Measurements from ENCODE around the gene DYRK2.

DYRK2 gene

DNA sequence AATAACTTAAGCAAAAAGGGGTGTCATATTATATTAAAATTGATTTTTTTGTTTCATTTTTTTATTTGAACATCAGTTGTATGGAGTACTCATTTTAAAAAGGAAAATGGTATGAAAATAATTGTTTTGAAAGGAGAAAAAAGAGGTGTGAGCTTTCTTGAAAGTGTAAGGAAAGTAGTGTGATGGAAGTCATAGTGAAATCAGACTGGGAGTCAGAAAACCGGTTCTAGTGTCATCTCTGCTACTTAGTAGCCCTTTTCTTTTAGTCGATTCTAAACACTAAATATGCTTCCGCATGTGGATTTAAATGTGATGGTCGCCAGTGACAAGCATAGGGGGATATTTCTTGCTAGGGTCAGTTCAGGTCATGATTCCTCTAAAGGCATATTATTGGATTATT is 1.8 kb upstream of the DYRK2 start:
- ATAC-seq, result no peak

DNA sequence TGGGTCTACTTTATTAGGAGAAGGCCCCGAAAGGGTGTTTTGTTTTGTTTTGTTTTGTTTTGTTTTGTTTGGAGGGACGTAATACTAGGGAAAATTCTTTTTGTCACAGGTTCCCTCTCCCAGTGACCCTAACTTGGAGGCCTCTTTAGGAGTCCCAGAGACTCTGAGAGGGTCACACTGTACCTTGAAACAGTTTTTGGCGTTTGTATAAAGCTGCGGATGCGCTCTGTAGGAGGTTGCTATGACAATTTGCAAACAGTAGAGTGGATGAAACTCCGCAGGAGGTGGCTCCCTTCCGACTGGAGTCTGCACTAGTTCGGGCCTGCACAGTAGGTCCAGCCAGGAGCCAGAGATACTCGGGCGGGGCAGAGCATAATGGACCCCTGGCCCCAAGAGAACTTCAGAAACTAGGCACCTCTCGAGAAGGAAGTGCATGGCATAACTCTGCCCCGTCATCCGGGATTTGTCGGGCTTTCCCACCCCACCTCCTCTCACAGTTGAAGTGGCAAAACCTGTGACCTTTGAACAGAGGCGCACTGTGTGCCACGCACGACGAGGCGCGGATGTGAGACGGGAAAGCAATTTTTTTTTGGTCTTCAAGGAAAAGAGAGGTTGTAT is 1.3 kb upstream of the DYRK2 start:
- no peak for ATAC-seq

DNA sequence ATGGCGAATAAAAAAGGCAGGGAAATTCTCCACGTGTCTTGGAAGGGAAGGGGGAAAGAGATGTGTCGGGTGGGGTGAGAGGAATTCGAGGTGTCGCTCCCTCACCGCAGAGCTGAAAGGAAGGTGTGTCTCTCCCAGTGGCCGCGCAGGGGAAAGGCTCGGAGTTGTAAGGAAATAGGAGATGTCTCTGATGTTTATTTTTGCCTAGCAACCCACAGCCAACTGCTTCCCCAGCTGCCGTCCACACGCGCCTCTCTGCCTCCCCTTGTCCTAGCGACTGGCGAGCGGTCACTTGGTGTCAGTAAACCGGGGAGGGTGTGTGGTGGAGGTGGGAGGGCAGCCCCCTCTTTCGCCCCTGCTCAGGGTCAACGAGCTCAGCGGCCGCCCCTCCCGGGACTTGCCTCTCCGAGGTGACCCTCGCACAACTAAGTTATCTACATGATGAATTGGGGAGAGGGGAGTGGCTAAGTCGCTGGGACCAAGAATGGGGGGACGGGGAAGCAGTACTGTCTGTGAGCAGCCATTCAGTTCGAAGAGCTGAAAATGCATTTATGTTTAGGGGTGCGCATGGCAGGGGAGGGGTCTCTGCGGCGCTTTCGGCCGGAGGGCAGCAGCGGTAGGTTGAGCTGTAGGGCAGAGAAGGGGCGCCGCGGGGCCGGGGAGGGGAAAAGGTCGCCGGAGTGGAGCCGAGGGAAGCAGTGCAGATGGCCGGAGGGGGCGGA is 585 bp upstream of the DYRK2 start:
- no peak for ATAC-seq

DNA sequence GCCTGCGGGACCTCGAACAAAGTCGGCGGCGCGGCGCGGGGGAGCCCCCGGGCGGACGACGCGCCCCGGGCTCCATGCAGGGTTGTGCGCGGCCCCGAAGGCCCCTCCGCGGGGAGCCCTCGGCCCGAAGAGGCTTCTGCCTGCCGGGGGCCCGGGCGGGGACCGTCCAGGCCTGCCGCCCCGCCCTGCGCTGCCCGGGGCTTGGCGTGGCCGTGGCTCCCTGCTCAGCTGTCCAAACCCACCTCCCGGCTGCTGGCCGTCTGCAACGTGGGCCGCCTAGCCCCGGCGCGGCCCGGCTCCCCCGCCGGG is 670 bp downstream of the DYRK2 start:
- peak; percentile 24 to 25 for ATAC-seq

DNA sequence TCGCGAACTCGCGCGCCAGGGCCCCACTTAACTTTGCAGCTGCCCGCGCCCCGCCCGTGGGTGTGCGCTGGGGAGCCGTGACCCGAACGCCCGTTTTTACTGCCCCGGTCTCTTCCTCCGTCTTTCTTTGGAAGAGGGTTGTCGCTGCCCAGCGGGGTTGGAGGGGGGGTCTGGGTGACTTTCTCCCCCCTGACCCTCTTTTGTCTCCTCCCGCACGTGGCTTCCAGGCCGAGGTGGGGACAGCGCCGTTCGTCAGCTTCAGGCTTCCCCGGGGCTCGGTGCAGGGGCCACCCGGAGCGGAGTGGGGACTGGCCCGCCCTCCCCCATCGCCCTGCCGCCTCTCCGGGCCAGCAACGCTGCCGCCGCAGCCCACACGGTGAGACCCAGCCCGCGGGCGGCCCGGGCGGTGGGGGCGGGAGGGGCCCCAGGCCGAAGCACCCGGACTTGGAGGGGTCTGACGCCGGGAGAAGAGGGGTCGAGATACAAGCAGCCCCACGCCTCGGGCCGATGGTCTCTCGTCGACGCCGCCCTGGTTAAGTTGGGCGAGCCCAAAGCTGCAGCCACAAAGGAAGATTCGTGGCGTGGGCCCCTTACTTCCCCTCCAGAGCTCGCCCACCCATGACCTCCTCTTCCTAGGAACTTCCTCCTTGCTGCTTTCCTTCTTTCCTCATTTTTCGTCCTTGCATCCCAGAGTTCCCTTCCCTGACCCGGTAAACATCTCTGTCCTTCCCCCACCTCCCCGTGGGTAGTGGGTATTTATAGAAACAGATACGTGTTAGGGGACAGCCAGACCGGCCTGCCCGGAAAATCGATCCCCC is 1.2 kb downstream of the DYRK2 start:
- peak; percentile 25 to 30 for ATAC-seq

DNA sequence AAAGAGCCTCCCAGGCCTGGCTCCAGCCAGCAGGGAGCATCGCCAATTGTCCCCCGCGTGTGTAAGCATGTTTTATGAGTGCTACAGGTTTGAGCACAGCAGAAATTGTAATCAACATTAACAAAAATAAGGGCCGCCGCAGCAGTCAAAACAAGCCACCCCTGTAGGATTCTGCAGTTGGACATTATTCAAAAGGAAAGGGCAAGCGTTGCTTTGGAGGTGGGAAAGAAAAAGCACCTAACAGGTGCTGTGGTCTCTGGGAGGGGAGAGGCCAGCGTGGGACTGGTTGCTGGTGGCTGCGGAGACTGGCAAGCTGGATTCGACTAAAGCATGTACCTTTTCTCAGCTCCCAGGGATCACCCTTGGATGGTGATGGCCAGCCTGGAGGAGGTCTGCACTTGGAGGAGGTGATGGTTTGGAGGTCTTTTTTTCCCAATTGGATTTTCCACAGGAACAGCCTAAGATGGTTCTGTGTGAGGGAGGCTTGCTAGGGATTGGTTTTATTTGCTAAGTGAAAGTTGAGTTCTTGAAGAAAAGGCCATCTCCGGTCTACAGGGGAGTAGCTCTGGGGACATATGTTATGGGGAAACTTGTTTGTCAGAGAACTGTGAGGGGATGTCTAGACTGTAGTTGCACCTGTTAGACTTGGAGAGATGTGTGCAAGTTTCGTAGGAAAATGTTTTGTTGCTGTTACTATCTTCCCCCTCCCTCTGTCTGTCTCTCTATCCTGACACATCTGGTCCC is 2.0 kb downstream of the DYRK2 start:
- ATAC-seq, result peak in 1 of 2 donors; percentile 9

DNA sequence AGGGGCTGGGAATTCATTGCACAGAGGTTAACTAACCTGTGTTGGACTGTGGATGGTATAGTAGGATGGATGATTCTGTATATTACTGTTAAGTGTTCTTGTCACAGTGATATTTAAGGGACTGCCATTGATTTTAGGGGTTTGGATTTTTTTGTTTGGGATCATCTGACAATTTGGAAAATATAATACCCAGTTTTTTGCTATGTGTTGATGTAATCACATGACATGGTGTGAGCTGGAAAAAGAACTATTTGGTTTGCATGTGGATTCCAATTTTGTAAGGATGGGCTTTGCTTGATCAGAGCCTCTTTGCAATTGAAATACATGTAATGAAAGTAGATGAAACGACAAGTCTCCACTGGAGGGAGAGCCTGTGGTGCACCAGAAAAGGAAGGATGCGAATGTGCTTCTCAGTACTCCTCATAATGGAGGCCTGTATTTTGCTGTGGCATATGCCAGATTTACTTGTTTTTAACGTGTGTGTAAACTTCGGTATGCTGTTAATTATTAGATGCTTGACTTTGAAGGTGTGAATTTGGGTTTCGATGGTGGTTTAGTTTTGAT is 2.7 kb downstream of the DYRK2 start:
- no peak for ATAC-seq

DNA sequence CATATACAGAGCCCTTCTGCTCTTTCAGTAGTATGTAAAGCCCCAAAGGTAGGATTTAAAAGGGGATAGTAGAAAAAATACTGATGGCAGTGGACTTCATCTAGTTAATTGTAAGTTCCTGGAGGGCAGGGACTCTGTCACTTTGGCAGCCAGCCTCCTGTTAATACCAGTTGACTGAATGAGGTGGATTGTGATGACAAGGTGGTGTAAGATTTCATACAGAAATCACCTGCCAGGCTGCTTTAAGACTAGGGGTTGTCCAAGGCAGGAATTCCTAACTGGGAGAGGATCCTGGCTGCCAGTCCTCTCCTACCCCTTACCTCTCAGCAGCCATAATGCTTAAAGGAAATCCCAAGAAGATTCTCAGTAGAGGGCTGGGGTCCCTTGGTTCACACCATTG is 7.3 kb downstream of the DYRK2 start:
- ATAC-seq, result no peak

DNA sequence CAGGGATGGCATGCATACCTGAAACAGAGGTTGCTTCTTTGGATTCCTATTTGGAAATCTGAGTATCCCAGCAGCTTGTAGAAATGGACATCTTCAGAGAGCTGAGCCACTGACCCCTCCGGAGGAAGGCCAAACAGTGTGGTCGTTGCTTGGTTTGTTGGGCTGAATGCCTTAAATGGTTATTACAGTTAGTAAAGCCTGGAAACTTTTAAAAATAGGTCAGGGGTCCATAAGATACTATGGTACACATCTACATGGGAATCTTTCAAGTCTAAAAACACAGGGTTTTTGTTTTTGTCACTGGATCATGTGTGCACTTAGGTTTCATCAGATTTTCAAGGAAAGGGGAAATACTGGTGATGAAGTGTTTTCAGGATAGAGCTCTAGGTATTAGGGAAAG is 7.7 kb downstream of the DYRK2 start:
- no peak for ATAC-seq

DNA sequence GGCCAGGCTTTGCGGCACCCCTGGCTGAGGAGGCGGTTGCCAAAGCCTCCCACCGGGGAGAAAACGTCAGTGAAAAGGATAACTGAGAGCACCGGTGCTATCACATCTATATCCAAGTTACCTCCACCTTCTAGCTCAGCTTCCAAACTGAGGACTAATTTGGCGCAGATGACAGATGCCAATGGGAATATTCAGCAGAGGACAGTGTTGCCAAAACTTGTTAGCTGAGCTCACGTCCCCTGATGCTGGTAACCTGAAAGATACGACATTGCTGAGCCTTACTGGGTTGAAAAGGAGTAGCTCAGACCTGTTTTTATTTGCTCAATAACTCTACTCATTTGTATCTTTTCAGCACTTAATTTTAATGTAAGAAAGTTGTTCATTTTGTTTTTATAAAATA is 9.9 kb downstream of the DYRK2 start:
- no peak for ATAC-seq

DNA sequence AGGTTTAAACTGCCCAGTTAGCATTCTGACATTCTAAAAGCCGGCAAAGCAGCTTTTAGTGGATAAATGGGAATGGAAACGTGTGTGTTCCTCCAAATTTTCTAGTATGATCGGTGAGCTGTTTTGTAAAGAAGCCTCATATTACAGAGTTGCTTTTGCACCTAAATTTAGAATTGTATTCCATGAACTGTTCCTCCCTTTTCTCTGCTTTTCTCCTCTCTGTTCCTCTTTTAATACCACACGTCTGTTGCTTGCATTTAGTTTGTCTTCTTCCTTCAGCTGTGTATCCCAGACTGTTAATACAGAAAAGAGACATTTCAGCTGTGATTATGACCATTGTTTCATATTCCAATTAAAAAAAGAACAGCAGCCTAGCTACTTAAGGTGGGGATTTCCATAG is 10.7 kb downstream of the DYRK2 start:
- no peak for ATAC-seq

DNA sequence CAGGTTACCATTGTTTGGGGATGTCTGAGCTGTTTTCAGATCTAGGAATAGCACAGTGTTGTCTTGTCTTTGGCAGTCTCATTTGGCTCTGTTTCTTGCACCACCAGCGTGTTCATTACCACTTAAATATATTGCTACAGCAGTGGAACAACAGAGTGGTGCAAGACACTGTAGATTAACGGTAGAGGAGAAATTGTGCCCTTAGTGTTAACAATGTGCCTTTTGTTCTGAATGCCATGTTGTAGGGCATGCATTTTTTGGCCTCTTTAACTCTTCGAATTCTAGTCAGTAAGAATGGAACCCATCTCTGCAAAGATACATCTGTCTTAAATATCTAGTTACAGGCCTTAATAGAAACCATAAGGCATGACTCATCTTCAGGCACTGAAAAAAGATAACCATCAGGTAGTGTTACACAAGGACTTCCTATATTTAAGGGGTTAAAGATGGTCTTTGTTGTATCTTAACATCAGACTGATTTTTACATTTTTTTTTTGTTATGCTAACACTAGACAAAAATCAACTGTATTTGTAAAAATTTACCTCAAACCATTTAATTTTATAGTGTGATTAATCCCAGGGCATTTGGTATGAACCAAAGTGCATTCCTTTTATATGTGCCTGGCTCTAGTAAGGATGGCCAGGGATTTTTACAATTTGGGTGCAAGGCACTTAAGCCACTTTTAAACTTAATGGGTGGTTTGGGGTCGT is 12.9 kb downstream of the DYRK2 start:
- peak in 1 of 2 donors; percentile 35 for ATAC-seq

DNA sequence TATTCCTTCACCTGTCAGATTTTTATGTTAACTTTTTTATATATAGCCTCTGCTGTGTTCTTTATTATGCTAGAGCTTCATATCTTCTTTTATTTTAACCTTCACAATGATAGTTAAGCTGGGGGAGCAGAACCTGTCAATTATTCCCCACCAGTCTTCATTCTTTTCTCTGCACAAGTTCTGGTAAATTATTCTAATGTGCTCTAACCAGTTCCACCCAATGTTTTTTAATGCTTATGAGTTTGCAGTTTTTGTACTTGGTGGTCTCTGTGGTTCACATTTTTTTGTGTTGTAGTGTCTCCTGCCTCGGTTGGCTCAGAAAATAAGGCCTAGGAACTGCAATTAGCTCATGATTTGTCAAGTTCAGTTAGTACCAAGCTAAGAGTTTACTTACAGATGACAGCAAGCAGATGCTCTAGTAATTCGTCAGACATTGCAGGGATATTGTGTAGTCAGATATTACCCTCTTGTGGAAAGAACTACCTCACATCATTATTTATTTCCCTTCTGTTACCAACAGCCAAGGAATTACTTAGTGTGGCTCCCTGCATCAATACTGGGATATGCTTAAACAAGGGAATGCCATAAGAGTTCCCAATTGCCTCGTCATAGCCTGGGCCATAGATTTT is 14.5 kb downstream of the DYRK2 start:
- no peak for ATAC-seq

DNA sequence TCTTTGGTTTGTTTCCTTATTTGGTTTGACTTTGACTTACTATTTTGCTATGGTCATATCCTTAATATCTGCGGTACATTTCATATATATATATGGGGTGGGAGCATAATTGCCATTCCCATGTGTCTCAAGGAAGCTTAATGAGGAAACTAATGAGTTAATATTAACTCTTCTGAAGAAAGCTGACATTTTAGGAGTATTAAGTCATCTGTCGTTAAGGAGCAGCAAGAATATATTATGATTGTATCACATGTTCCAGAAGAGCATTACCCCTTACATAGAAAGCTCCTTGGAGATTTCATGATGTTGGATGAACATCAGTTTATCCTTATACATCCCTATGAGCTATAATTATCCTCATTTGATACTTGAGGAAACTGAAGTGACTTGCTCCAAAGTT is 15.6 kb downstream of the DYRK2 start:
- ATAC-seq, result no peak

DNA sequence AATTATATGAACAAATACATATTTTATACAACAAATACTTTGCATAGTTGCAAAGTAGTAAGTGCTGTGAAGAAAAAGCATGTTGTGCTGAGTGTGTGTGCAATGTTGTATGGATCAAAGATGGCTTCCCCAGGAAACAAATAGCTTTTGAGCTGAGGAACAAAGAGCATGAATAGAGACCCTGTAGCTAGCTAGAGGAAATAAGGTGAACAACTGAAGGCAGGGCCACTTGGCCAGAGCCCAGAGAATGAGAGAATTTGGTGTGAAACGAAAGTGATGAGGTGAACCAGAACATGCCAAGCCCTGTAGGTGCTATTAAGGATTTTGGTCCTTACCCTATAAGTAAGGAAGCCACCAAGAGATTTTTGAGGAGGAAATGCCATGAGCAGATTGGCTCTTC is 17.1 kb downstream of the DYRK2 start:
- no peak for ATAC-seq

DNA sequence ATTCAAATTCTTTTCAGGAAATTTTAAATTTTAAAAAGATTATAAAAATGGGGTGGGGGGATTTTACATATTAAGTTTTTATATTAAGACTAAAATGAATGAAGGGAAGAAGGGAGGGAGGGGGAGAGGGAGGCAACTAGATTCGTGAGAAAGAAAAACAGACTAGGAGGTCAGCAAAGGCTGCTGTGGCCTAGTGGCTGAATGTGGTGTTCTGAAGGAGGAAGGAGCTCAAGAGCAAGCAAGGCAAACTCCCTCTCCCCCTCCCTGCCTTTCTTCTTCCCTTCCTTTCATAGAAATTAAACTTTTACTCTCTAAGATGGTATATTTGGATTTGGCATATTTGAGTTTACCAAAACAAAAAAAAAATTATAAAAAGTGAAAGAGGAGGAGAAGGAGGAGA is 18.1 kb downstream of the DYRK2 start:
- ATAC-seq, result no peak

DNA sequence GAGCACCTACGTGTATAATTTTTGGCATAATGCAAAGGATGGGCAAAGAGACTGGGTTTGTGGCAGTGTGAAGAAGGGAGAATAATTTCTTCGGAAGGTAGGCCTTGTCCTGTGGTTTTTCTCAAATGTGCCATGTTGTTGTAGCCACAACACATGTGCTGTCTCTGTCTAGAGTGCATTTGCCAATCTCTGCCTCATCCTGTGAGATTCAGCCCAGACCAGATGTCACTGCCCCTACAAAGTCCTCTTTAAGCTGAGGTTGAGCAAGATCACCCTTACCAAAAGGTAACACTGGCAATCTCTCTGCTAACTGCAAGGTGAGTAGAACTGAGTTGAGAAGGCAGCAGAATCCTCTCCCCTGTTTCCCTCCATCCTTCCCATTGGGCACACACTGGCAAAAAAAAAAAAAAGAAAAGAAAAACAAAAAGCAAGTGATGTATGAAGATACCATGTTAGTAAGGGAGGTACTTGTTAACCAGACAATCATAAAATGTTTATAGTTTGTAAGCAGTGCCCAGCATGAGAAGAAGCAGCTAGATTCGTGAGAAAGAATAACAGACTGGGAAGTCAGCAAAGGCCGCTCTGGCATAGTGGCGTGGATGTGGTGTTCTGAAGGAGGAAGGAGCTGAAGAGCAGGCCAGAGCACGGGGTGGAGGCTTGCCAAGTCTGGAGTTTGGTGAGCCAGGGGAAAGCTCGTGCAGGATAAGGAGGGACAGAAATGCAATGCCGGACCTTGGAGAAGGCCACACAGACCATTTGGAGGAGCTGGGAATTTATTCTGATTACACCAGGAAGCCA is 18.9 kb downstream of the DYRK2 start:
- ATAC-seq, result no peak

DNA sequence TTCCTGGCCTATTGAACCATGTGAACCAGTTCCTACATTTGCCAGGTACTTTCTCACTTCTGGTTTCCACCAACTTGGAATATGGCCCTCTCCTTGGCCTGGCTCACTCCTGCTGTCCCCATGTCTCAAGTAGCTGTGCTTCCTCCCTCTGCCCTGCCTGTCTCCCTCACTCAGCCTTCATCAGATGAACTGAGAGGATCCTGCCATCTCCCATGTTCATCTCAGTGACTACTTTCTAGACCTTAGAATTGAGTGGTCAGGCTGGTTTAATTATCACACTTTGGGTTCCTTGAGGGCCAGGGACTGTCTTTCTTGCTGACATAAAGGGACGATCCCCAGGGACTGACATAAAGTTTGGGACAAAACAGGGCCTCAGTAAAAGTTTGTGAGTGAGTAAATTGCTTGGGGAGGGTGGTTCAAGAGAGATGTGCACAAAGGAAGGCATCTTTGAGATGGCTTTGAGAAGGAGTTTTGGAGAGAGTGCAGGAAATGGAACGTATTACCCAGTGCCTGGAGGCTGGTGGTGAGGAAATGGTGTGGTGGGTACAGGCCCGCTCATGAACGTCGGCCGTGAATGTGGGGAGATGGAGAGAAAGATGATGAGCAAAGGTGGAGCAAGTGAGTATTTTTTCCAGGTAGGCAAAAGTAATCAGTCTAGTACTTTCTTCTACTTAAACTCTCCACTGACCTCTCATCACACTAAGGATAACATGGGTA is 20.8 kb downstream of the DYRK2 start:
- no peak for ATAC-seq

DNA sequence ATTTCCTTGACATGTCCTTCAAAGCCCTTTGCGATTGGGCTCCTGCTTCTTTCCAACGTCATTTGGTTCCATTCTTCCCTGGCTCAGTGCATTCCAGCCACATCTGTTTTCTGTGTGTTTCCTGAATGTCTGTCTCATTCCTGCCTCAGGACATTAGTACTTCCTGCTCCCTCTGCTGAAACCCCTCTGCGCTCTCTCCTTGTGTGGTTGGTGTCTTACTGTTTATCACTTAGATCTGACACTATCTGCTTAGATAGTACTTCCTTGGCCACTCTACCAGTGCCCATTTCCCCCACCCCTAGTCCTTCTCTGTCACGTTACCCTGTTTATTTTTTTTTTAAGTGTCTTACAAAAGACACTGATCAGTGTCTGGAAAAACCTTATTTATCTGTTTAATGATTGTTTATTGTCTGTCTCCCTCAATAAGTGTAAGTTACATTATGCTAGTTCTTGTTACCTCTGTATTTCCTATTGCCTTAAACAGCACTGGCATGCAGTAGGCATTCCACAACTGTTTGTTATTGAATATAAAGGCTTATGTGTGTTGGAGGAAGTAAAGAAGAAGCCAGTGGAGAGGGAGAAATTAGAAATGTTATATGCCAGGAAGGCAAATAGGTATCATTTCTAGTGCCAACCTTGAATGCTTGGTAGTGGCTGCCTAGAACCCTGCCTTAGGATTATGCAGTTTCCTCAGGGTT is 21.5 kb downstream of the DYRK2 start:
- no peak for ATAC-seq

DNA sequence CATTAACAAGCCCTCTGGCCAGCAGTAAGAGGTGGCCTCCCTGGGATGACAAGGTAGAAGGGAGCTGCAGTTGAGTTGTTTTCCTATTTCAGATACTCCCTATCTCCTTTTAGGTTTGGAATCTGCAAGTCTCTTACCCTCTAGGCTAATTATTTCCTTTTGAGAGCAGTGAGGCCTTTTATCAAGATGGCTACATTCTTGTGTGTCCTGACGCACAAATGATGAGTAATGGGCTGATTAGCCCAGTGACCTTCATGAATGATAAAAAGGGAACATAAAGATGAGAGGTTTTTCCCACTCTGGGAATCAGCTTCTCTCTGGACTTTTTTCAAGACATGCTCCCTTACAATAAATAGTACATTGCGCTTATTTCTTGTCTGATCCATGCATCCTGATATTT is 22.9 kb downstream of the DYRK2 start:
- no peak for ATAC-seq

Data from activated CD4-positive, CD25-positive, alpha-beta regulatory T cell treated with anti-CD3 and anti-CD28 coated beads, Interleukin-2, amount 50 U/mL, for 24 hours (primary cell).